Measurements from ENCODE around the gene BLCAP. TPM values are rescaled to one million over a fixed set of nuclear protein-coding genes. Genes with fewer than 3 reads are reported as not detected.

The BLCAP gene
- total and polyA plus RNA-seq, 2 of the 4 experiments (the other 2 are of a cell fraction), result 17.7 to 67.3 TPM

DNA sequence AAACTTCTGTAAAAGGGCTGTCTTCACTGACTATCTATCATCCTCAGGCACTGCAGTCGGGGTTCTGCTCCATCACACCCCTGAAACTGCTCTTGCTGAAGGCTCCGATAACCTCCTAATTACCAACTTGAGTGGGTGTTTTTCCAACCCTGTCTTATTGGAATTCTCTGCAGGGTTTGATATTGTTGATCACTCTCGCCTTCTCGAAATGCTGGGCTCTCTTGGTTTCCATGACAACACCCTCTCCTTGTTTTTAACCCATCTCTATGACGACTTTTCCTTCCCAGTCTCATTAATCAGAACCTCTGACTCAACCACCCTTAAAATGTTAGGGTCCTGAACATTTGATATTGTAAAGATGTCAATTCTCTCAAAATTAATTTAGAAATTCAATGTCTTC lies 46.1 kb downstream of the BLCAP start:
- in situ Hi-C loops (cut with MboI; ENCODE audit: low sequenced_read_pairs), result no loop called here
- no peak overlapping the region for H3K4me3 ChIP-seq (ENCODE audit: insufficient read depth, low read depth, low read length)
- no TSS peak for BruUV-seq (replicated peaks)

More for the DNA sequence above, 46.1 kb downstream of the BLCAP start:
- Histone ChIP-seq H3K36me3 (ENCODE audit: control insufficient read depth, insufficient read depth, low read length) (no peaks in the 10 kb centered on the region), H3K56ac (ENCODE audit: extremely low read depth, insufficient read depth, low read length) (no peak overlapping the region), H2AK5ac (ENCODE audit: low read depth, low read length) (no peak overlapping the region), H3K23ac (ENCODE audit: low read depth, low read length) (no peak overlapping the region), H2AK9ac (replicated peaks; ENCODE audit: low read depth, low read length, poor library complexity) (no peak overlapping the region), H2BK5ac (ENCODE audit: low read depth, low read length, poor library complexity, severe bottlenecking) (no peak overlapping the region), H4K91ac (ENCODE audit: insufficient read depth, low read depth, low read length) (no peak overlapping the region), H3K79me1 (ENCODE audit: low read depth in 1 of 2, low read length in 2 of 2) (no peaks in the 10 kb centered on the region), H3K27ac (ENCODE audit: insufficient read depth, low read length) (no peak overlapping the region), H3K27me3 (ENCODE audit: control insufficient read depth, insufficient read depth, low read length) (peaks cover 43% of the 10 kb centered on the region), H3K9me3 (ENCODE audit: control insufficient read depth, insufficient read depth, low read length) (peaks cover 3% of the 10 kb centered on the region), H2BK20ac (ENCODE audit: low read depth, low read length) (no peak overlapping the region), H2BK120ac (ENCODE audit: low read depth, low read length) (no peak overlapping the region), H4K5ac (ENCODE audit: low read depth, low read length) (no peak overlapping the region), H4K8ac (ENCODE audit: low read depth in 2 of 2, low read length in 2 of 2) (no peak overlapping the region), H3K4me1 (ENCODE audit: control insufficient read depth, insufficient read depth, low read length) (no peaks in the 10 kb centered on the region), H3K9me1 (ENCODE audit: insufficient read depth, low read length) (no peaks in the 10 kb centered on the region), H2BK15ac (ENCODE audit: low read depth, low read length) (no peak overlapping the region), H3K18ac (ENCODE audit: low read depth, low read length) (no peak overlapping the region), H3K4ac (ENCODE audit: low read depth, low read length) (no peak overlapping the region), H3K9ac (ENCODE audit: low read depth, low read length) (no peak overlapping the region), H3K4me2 (ENCODE audit: low read depth, low read length) (no peak overlapping the region), H3K14ac (replicated peaks; ENCODE audit: low read depth, low read length) (no peak overlapping the region), H2AFZ (replicated peaks; ENCODE audit: low read length, poor library complexity) (no peak overlapping the region), H4K20me1 (ENCODE audit: insufficient read depth, low read length) (no peaks in the 10 kb centered on the region)
- dilution Hi-C loops (cut with HindIII; ENCODE audit: low sequenced_read_pairs, unreplicated experiment) (no loop called here), intact Hi-C loops (cut with micrococcal nuclease) (no loop called here)
- POLR2A ChIA-PET (ENCODE audit: unreplicated experiment), result no interaction called here
- CTCF ChIA-PET, result no interaction called here
- no CpG with 5 or more reads among the region's 5 CpGs for WGBS, 2 experiments (ENCODE audit: extremely low coverage in 2 of 2, insufficient read length in 1 of 2)
- ATAC-seq (ENCODE audit: low read depth) (no peak), DNase-seq (no peak)
- TF ChIP-seq FOS (IDR thresholded peaks at IDR 0.05; ENCODE audit: low read depth, low read length) (no peak), RFX5 (IDR thresholded peaks at IDR 0.05; ENCODE audit: low read depth, low read length) (no peak), NFE2L2 (IDR thresholded peaks at IDR 0.05; ENCODE audit: low read depth, low read length) (no peak)
